NCI-H1105 (cell line): ENCODE data around the gene DNAJA1.
"Not testable (repeated sequence)": the region's sequence is repeated elsewhere in the genome, so short reads cannot be mapped to it uniquely, and the experiment has no call there.

ENCODE experiments used
- DNase-seq: peaks from one replicate; lab custom pipeline; 2025; lab: John Stamatoyannopoulos, UW

DNAJA1 gene

DNA sequence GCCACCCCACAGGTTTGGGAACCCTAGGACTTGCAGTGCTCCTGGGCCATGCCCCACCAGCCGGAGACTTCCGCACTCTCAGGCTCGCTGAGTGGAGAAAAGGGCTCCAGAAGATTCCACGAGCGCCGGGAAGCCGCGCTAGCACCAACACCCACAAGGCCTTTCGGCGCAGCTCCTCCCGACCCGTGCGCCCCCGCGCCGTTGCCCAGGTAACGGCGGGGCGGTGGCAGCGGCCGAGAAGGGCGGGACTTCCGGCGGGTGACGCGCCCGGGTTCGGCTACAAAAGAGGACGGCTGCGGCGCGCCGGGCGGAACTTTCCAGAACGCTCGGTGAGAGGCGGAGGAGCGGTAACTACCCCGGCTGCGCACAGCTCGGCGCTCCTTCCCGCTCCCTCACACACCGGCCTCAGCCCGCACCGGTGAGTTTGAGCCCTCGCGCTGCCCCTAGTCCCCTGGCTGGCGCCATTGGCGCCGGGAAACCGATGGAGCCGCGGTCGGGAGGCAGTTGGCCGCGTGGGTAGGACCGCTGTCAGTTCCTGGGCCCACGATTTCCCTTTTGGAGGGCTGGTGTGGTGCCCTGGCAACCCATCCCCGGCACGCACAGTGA lies at the start of gene DNAJA1:
DNAJA1 (plus strand) TSS at position 308 of the 606 bp plus-strand sequence. CDS start 1,212 bp downstream, outside the sequence.
- DNase-seq = peak; percentile 92

GRCh38 chr9:32978051-32978450 lies 47.0 kb upstream of the DNAJA1 start:
- no peak for DNase-seq

DNA sequence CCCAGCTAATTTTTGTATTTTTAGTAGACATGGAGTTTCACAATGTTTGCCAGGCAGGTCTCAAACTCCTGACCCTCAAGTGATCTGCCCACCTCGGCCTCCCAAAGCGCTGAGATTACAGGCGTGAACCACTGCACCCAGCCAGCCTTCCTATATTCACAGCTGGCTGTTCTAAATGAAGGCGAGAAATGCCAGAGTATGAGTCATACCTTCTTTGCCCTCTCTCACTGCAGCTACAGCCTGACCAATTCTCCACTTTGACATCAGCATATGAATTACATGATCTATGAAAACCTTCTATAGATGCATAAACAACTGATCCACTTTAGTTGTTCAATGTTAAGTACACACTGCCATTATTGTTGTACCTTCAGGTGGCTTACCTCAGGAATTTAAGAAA lies 38.1 kb upstream of the DNAJA1 start:
- DNase-seq = no peak

GRCh38 chr9:32989660-32990059 lies 35.4 kb upstream of the DNAJA1 start:
- no peak for DNase-seq

- no peak for DNase-seq
Observed at GRCh38 chr9:32991897-32992594, 33.0 kb upstream of the DNAJA1 start.

DNA sequence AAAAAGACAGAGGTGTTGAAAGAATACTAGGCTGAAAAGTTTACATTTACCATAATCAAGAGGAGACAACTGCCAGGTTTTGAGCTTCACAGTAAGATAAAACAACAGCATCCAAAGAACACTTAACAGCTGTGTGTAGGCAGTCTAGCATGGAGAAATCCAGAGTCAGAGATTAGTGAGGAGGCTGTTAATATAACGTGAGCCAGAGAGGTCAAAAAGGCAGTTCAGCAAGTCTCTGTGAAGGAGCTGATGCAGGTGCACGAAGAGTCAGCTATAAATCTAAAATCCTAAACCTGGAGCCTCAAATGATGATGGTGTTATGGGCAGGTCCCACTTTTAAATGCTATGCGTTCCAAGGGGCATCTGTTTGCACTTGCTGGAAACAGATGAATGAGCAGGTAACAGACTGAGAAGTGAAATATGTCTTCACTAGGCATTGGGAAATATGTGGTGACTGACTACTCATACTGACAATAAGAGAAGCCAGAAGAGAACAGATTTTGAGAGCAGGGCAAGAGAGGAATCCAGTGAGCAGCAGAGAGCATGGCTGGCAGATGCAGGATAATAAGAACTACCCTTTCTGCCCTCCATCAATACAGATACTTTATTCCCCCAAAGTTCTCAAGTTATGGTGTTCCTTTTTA lies 32.4 kb upstream of the DNAJA1 start:
- DNase-seq = no peak

DNA sequence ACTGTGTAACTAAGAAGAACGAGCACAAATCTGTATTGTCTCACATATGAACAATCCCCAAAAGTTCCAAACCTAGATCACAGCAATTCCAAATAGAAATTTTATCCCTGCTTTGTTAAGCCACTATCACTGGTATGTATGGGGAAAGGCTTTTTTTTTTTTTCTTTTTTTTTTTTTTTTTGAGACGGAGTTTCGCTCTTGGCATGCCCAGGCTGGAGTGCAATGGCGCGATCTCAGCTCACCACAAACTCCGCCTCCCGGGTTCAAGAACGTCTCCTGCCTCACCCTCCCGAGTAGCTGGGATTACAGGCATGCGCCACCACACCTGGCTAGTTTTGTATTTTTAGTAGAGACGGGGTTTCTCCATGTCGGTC lies 24.4 kb upstream of the DNAJA1 start:
- not testable (repeated sequence) for DNase-seq

GRCh38 chr9:33005335-33005734 lies 19.7 kb upstream of the DNAJA1 start:
- DNase-seq = not testable (repeated sequence)

DNA sequence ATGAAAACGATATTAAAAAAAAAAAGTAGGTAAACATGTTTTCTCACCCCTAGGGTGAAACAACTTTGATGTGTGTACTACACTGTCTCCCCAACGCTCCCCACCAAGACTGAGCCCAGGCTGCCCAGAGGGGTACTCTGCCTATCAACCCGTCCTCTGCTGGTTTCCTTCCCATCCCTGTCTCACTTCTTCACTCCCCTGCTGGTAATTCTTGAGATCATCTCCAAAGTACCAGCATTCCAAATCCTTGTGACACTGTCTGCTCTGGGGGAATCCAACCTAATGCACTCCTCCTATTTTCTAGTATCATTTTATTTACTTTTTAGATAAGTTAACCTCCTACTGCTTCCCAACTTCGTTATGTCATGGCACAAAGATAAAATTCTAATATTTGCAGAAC lies 17.3 kb upstream of the DNAJA1 start:
- DNase-seq = no peak

- no peak for DNase-seq
Observed at GRCh38 chr9:33011831-33012230, 13.2 kb upstream of the DNAJA1 start.

- no peak for DNase-seq
Observed at GRCh38 chr9:33012328-33013069, 12.6 kb upstream of the DNAJA1 start.

DNA sequence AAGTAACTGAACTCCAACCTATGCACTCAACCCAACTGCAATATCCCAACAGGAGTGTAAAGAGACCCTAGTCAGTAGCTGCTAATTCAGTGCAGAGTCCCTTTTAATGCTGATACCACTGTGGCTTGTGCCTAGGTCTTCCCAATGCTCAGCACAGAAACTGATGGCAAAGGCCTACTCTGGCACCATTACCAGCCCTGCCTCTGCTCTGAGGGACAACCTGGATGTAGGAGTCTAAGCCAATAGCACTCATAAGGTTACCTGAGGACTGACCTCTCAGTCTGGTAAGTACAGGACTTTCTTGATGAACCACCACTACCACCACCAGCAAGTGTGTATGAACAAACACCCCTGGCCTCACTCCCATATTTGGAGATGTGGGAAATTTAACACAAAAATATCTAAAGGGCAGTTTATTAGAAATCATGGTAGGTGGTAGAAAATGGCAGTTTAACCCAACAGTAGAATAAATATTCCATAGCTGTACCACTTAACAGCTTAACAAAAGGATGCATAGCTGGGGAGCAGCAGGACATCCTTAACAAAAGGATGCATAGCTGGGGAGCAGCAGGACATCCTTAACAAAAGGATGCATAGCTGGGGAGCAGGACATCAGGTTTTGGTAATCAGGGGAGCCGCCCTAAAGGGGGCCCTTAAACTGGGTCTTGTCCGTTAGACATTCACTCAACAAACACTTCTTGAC lies 11.0 kb upstream of the DNAJA1 start:
- DNase-seq = no peak

GRCh38 chr9:33014665-33015014 lies 10.4 kb upstream of the DNAJA1 start:
- DNase-seq = no peak

DNA sequence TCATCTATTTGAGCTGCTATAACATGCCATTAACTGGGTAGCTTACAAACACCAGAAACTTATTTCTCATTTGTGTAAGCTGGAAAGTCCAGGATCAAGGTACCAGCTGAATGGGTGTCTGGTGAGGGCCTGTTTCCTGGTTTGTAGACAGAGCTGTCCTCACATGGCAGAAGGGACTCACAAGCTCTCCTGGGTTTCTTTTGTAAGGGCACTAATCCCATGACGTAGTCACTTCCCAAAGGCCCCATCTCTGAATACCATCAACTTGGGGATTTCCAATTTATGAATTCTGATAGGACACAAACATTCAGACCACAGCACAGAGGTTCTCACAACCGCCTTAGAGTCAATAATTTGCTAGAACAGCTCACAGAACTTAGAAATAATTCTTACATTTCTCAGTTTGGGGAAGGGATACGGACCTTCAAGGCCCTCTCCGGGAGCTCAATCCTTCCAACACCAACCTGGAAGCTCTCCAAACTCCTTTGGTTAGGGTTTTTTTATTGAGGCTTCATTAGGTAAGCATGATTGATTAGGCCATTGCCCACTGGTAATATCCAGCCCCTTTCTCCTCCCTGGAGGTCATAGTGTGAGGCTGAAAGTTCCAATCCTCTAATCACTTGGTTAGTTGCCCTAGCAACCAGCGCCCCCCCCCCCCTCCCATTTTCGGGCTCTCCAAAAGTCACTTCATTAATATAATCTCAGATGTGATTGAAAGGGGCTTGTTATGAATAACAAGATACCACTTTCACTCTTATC lies 7.6 kb upstream of the DNAJA1 start:
- DNase-seq = no peak

GRCh38 chr9:33019797-33020196 lies 5.3 kb upstream of the DNAJA1 start:
- no peak for DNase-seq

DNA sequence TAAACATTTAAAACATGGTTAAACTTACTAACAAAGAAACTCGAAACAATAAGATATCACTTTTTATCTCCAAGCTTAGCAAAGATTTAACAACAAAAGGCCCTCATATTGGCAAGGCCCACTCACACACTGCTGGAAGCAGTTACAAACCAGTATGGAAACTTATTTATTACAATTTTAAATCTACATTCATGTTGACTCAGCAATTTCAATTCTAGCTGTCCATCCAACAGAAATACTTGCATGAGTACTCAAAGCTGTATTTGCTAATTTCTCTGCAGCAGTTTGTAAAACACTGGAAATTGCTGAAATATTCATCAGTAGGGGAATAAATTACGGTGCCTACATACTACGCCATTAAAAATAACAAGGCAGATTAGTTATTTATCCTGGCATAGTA lies 2.8 kb upstream of the DNAJA1 start:
- DNase-seq = no peak

DNA sequence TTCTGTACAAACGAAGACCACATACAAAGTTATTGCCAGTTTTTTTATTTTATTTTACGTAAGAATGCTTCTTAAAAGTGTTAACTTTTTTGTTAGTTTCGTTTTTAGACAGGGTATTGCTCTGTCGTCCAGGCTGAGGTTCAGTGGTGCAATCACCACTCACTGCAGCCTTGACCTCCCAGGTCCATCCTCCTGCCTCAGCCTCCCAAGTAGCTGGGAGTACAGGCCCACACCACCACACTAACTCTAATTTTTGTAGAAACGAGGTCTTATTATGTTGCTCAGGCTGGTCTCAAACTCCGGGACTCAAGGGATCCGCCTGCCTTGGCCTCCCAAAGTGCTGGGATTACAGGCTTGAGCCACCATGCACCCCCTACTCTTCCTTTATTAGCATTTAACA lies 2.3 kb upstream of the DNAJA1 start:
- DNase-seq = no peak

- DNase-seq = no peak
Observed at GRCh38 chr9:33023661-33024060, 1.4 kb upstream of the DNAJA1 start.

DNA sequence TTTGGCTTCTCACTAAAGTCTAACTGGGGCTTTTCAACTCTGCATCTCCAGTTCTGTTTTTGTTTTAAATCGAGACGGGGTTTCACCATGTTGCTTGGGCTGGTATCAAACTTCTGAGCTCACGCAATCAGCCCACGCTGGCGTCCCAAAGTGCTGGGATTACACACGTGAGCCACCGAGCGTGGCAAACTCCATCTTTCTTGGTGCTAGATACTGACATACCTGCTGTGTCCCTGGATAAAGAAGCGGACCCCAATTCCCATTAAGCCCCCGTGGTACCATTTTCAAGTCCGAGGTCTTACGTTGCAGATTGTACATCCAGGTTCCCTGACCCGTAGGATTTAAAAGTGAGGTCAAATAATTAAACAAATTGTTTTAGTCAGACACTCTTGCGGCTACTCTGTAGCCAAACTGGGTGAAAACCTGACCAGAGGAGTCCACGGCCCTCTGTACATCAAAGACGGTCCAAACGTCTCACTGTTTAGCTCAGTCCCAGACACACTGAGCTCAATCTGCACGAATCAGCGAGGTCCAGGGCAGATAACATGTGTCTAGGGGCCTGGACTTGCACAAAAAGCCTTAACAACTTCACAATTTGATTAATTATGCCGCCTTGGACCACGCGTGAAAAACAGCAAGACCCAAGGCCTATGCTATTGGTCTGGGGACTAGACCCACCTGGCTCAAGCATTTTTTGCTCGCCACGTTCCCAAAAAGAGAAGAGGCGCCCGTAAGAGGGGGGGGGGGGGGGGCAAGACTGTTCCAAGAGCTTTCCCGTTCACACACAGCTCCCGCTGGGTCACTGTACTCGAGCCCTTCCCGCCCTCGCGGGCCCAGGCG lies 727 bp upstream of the DNAJA1 start:
- DNase-seq = peak; percentile 44

GRCh38 chr9:33025572-33026342 lies 684 bp downstream of the DNAJA1 start:
- DNase-seq = peak; percentile 74
